D721Med (cell line): Measurements from ENCODE around the gene NPR3.

ENCODE experiments used
- DNase-seq: peaks from one replicate; pipeline ENCODE4 v3.0.0; 2011; ENCODE audit warnings: low spot score; ENCODE audit not compliant: insufficient read length
- FAIRE-seq: peaks from 2 replicates; lab custom pipeline; 2011; peaks lifted over from hg19 to GRCh38; lab: Jason Lieb, UNC
- CTCF ChIP-seq: IDR thresholded peaks from 2 replicates; pipeline ENCODE4 v1.5.1; 2012; ENCODE audit warnings: mild to moderate bottlenecking, control low read depth; ENCODE audit not compliant: insufficient read depth; ENCODE audit errors: missing control alignments

Gene NPR3

GRCh38 chr5:32780508-32780919 is 69.4 kb downstream of the NPR3 start:
- no peak for DNase-seq
- TF ChIP-seq CTCF = no peak
- FAIRE-seq = no peak

- FAIRE-seq (no peak), DNase-seq (no peak)
- no peak for TF ChIP-seq CTCF
Measured at GRCh38 chr5:32783661-32784060, 72.5 kb downstream of the NPR3 start.

GRCh38 chr5:32785611-32786254 is 74.6 kb downstream of the NPR3 start:
- FAIRE-seq (no peak), DNase-seq (no peak)
- no peak for TF ChIP-seq CTCF

- DNase-seq = no peak
- FAIRE-seq = no peak
Measured at GRCh38 chr5:32786311-32786710, 75.2 kb downstream of the NPR3 start.

GRCh38 chr5:32790411-32790951 is 79.4 kb downstream of the NPR3 start:
- DNase-seq = no peak
- no peak for FAIRE-seq
- no peak for TF ChIP-seq CTCF

More at GRCh38 chr5:32786311-32786710, 75.2 kb downstream of the NPR3 start:
- TF ChIP-seq CTCF = no peak

GRCh38 chr5:32791536-32792243 is 80.6 kb downstream of the NPR3 start:
- TF ChIP-seq CTCF = no peak
- FAIRE-seq (no peak), DNase-seq (no peak)

GRCh38 chr5:32794086-32794485 is 83.0 kb downstream of the NPR3 start:
- DNase-seq (no peak), FAIRE-seq (no peak)
- TF ChIP-seq CTCF = peak; percentile 8
